T-helper 1 cell treated with Interleukin-12 subunit alpha and Interleukin-12 subunit beta and Interleukin-4 antibody, amounts not matched to agents 30 μg/mL and 1 μg/mL, for 36 hours (primary cell): ENCODE results near the gene RO60.
"Not testable (repeated sequence)": the region's sequence is repeated elsewhere in the genome, so short reads cannot be mapped to it uniquely, and the experiment has no call there.

Experiments used
- H3K27ac Mint-ChIP-seq: one replicate; pipeline ENCODE4 v1.8.0; 2021; ENCODE audit warnings: mild to moderate bottlenecking, mixed read lengths
- H3K27me3 Mint-ChIP-seq: one replicate; pipeline ENCODE4 v1.8.0; 2021; ENCODE audit warnings: low read depth, mixed read lengths
- H3K36me3 Mint-ChIP-seq: one replicate; pipeline ENCODE4 v1.8.0; 2021; ENCODE audit warnings: low read depth, mixed read lengths
- H3K4me1 Mint-ChIP-seq: one replicate; pipeline ENCODE4 v1.8.0; 2021; ENCODE audit warnings: low read depth, mixed read lengths
- H3K4me3 Mint-ChIP-seq: one replicate; pipeline ENCODE4 v1.8.0; 2021; ENCODE audit warnings: mild to moderate bottlenecking, moderate library complexity, mixed read lengths
- H3K9me3 Mint-ChIP-seq: one replicate; pipeline ENCODE4 v1.8.0; 2021; ENCODE audit warnings: mixed read lengths

Gene RO60

DNA sequence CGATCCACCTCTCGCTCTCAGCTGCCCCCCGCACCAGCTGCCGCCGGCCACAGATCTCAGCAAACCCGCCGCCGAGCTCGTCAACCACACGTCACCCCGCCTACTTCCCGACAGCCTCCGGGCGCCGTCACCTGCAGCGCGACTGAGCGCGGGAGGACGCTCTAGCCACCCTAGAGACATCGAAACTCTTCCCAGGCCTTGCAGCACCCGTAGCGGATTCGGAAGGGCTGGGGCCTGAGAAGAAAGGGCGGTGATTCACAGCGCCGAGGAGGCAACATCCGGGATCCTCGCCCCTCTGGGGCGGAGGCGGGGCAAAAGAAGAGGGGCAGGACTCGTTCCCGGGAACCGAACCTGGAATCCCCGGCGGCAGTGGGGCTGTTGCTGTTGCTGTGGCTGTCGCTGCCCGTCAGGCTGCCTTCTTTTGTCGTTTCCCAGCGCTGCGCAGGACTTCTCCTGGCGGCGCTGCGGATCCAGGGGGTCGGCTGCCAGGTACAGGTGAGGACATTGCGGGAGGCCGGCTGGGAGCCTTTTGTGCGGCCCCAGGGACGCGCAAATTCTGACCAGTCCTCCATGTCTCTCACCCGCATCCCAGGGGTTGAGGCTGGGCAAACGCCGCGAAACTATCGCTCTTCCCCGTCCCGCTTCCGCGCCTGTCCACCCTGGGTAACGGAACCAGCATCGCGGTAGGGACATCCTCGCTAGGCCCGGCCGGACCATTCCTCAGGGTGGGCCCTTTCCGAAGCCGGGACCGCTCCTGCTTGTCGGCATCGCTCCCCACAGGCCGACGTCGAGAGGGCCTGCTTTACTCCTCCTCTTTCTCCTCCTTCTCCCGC is at the start of gene RO60, which contains the start of gene UCHL5:
RO60 (plus strand) TSS at position 331 of the 833 bp plus-strand sequence. CDS start 9,443 bp downstream, outside the sequence.
UCHL5 (minus strand) TSS at position 79 of the 833 bp plus-strand sequence. CDS start 100 bp downstream, outside the sequence.
- Mint-ChIP-seq H3K4me1 (peaks cover 52% of the 10 kb centered on the region), H3K36me3 (peaks cover 12% of the 10 kb centered on the region), H3K27me3 (no peaks in the 10 kb centered on the region)

DNA sequence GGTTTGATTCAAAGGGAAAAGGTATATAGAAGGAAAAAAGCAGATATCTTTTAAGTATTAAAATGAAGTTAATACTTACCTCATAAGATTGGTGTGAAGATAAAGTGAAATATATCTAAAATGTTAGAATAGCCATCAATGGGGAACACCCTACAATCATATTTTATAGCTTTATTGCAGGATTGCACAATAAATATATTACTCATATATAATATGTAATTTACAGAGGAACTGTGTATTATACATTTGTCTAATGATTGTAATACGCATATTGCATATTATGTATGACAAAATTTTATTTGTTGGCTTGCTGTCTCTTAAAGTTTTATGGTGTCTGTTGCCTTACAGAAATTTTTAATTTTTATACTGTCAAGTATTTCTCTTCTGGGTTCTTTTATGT is 48.0 kb upstream of the RO60 start:
- Mint-ChIP-seq H3K9me3 (no peaks in the 10 kb centered on the region), H3K27me3 (no peaks in the 10 kb centered on the region), H3K4me3 (no peak overlapping the region), H3K36me3 (peaks cover 1% of the 10 kb centered on the region), H3K27ac (no peak overlapping the region), H3K4me1 (no peaks in the 10 kb centered on the region)

More for the DNA sequence above, at the start of gene RO60, which contains the start of gene UCHL5:
- no peaks in the 10 kb centered on the region for H3K9me3 Mint-ChIP-seq
- peak within 1 kb of the TSS; percentile 100 for H3K27ac Mint-ChIP-seq
- H3K4me3 Mint-ChIP-seq = peak within 1 kb of the TSS; percentile 100

DNA sequence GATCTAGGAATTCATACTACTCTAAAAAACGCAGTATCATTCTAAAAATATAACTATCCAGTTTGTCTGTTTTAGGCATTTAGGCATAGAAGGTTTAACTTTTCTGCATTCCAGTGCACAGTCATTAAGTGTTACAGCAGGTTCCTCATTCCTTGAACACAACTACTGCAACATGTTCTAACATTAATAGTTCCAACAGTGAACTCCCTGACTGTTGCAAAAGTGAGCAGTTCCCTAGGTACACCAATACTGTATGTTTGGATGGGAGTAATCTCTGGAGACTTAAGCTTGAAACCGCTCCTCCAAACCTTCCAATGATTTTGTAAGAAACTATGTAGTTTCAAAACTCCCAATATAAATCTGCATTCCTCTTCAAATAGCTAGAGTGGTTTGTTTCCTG is 46.4 kb upstream of the RO60 start:
- Mint-ChIP-seq H3K9me3 (no peaks in the 10 kb centered on the region), H3K4me3 (no peak overlapping the region), H3K4me1 (no peaks in the 10 kb centered on the region), H3K27ac (no peak overlapping the region), H3K27me3 (no peaks in the 10 kb centered on the region), H3K36me3 (no peaks in the 10 kb centered on the region)

DNA sequence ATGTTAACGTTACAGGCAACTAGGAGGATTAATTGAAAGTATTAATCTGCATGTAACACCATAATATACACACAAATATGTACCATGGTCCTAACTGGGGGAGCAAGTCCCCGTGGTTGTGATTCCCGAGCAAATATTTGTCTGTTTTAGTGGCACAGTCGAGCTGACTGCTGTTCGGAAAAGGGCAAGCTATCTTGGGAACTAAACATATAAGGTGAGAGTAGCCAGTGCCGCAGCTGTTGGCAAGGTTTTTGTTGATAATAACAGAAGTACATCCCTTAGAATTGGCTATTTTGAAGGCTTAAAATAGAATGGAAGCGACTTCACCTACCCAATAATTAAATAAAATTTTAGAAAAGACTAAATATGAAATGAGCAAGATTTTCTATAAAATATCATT is 45.7 kb upstream of the RO60 start:
- Mint-ChIP-seq H3K4me1 (no peaks in the 10 kb centered on the region), H3K9me3 (no peaks in the 10 kb centered on the region), H3K27me3 (no peaks in the 10 kb centered on the region), H3K27ac (no peak overlapping the region), H3K36me3 (no peaks in the 10 kb centered on the region), H3K4me3 (no peak overlapping the region)

DNA sequence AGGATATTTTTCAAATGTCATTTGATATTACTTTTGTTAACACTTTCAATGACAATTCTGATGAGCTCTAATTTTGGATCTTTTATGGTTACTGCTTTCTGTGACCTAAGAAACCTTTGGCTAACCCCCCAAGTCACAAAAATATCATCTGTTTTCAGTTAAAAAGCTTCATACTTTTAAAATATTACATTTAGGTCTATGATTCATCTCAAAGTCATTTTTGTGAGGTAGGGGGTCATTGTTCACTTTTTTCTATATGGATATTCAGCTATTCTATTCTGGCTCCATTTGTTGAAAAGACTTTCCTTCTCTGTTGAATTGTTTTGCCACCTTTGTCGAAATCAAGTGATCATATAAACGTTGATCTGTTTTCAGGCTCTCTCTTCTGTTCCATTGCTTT is 45.0 kb upstream of the RO60 start:
- no peak overlapping the region for H3K27ac Mint-ChIP-seq
- H3K36me3 Mint-ChIP-seq = no peaks in the 10 kb centered on the region
- no peaks in the 10 kb centered on the region for H3K27me3 Mint-ChIP-seq
- H3K9me3 Mint-ChIP-seq = no peaks in the 10 kb centered on the region
- H3K4me1 Mint-ChIP-seq = no peaks in the 10 kb centered on the region
- H3K4me3 Mint-ChIP-seq = no peak overlapping the region

DNA sequence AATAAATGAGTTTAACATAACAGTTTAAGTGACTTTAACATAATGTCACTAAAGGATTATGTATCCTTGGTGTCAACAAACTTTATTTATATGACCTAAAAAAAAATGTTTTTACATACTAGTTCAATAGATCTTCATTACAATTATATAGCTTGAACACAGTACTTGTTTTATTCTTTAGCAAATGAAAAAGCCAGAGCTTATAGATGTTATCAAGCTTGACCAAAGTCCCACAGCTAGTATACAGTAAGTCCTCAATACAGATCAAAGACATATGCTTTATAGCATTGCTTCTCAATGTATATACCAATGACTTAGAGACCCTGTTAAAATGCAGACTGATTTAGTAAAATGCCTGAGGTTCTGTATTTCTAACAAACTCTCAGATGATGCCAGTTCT is 42.6 kb upstream of the RO60 start:
- Mint-ChIP-seq H3K4me1 (no peaks in the 10 kb centered on the region), H3K27ac (no peak overlapping the region), H3K27me3 (no peaks in the 10 kb centered on the region), H3K9me3 (no peaks in the 10 kb centered on the region), H3K4me3 (no peak overlapping the region), H3K36me3 (no peaks in the 10 kb centered on the region)

DNA sequence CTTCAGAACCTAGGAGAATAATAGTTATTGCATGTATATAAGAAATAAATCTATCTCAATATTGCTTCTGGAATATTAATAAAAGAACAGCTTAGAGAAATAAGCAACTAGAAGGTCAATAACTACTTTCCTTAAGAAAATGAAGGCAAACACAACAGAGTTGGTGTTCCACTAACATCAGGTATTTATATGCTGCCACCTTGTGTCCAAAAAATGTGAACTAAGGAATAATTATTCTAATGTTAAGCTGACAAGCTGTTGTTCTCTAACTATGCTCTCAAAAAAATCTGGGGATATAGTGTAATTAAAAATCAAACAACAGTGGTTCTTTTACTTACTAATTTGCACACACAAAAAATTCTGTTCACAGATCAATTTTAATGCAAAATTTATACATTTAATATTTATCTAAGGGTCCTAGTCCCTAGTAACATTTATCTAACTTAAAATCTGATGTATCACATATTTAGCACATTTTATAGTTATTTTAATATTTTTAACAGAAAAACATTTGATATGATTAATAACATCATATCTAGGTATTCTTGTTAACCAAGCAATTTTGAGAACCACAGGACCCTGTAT is 39.9 kb upstream of the RO60 start:
- H3K4me1 Mint-ChIP-seq = no peaks in the 10 kb centered on the region
- H3K4me3 Mint-ChIP-seq = no peak overlapping the region
- no peaks in the 10 kb centered on the region for H3K9me3 Mint-ChIP-seq
- H3K36me3 Mint-ChIP-seq = peaks cover 5% of the 10 kb centered on the region
- H3K27ac Mint-ChIP-seq = no peak overlapping the region
- no peaks in the 10 kb centered on the region for H3K27me3 Mint-ChIP-seq

DNA sequence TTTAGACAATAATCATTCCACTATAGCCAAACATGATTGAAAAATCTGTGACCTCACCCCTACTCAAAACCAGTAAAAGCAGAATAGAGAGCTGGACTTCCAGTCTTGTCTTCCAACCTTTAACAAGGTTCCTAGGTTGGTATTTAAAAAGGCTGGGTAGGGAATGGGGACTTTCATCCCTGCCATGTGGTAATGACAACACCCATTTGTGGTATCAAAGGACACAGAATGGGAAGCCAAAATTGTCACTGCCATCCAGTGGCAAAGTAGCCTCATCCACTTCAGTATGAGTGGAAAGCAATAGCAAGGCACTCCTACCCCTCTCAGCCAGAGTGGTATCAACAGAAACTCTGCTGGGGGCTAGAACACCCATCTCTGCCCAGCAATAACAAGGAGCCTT is 34.2 kb upstream of the RO60 start:
- H3K27ac Mint-ChIP-seq = no peak overlapping the region
- no peaks in the 10 kb centered on the region for H3K27me3 Mint-ChIP-seq

DNA sequence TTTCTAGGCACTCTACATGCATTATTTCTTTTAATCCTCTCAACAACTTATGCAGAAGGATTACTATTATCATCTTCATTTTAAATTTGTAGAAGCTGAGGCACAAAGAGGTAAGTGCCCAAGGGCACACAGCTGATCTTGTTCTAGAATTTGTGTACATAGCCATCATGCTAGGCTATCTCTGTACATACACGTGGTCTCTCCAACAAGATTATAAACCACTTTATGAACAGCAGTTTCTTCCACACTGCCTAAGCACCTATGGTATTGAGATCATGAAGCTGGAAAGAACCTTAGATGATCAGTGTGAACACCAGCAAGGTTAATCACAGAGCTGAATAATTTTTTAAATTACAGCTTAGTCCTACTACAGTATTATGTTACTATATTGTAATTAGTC is 29.1 kb upstream of the RO60 start:
- no peak overlapping the region for H3K4me3 Mint-ChIP-seq
- H3K27me3 Mint-ChIP-seq = no peaks in the 10 kb centered on the region
- peaks cover 5% of the 10 kb centered on the region for H3K4me1 Mint-ChIP-seq
- no peaks in the 10 kb centered on the region for H3K9me3 Mint-ChIP-seq
- peaks cover 5% of the 10 kb centered on the region for H3K36me3 Mint-ChIP-seq
- H3K27ac Mint-ChIP-seq = no peak overlapping the region

More for the DNA sequence above, 34.2 kb upstream of the RO60 start:
- H3K4me3 Mint-ChIP-seq = no peak overlapping the region
- no peaks in the 10 kb centered on the region for H3K4me1 Mint-ChIP-seq
- no peaks in the 10 kb centered on the region for H3K9me3 Mint-ChIP-seq
- peaks cover 7% of the 10 kb centered on the region for H3K36me3 Mint-ChIP-seq

DNA sequence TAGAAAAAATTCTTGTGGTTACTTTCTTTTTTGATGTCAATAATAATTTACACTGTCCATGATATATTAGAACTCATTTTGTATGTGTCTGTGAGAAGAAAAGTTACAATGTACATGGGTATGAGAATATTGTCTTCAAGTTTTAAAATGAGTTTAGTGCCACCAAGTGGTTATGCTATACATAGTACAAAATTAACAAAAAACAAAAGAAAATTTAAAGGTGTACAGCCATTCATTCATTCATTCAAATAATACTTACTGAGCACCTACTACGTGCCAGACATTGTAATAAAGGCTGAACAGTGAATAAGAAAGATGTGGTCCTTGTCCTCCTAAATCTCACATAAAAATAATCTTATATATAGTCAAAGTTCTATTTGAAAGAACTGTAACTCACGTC is 28.0 kb upstream of the RO60 start:
- peaks cover 3% of the 10 kb centered on the region for H3K36me3 Mint-ChIP-seq
- H3K4me3 Mint-ChIP-seq = no peak overlapping the region
- H3K27ac Mint-ChIP-seq = no peak overlapping the region
- peaks cover 8% of the 10 kb centered on the region for H3K4me1 Mint-ChIP-seq
- H3K9me3 Mint-ChIP-seq = no peaks in the 10 kb centered on the region
- no peaks in the 10 kb centered on the region for H3K27me3 Mint-ChIP-seq

DNA sequence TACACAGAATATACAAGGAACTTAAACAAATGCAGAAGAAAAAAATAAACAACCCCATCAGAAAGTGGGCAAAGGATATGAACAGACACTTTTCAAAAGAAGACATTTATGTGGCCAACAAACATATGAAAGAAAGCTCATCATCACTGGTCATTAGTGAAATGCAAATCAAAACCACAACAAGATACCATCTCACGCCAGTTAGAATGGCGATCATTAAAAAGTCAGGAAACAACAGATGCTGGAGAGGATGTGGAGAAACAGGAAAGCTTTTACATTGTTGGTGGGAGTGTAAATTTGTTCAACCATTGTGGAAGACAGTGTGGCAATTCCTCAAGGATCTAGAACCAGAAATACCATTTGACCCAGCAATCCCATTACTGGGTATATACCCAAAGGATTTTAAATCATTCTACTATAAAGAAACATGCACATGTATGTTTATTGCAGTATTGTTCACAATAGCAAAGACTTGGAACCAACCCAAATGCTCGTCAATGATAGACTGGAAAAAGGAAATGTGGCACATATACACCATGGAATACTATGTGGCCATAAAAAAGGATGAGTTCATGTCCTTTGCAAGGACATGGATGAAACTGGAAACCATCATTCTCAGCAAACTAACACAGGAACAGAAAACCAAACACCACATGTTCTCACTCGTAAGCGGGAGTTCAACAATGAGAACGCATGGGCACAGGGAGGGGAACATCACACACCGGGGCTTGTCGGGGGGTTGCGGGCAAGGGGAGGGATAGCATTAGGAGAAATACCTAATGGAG is 26.6 kb upstream of the RO60 start:
- not testable (repeated sequence) for H3K27me3 Mint-ChIP-seq, H3K4me1 Mint-ChIP-seq

DNA sequence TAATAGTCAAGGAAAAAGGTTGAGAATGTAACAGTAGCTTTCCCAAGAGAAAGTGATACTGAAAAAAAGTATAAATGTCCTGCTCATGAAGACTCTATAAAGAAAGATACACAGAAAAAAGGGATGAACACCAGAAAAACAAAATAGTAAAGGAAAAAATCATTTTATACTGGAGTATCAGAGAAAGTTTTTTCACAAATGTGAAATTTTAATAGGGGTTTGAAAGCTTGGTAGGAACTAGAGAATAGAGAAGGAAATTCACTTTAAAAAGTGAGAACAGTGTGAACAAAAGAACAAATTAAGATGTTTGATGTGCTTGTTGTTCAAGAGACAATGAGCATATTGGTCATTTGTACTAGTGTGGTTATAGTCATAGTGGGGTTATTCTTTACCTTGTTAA is 25.8 kb upstream of the RO60 start:
- Mint-ChIP-seq H3K4me3 (no peak overlapping the region), H3K4me1 (peaks cover 9% of the 10 kb centered on the region), H3K36me3 (peaks cover 4% of the 10 kb centered on the region), H3K27ac (no peak overlapping the region), H3K27me3 (no peaks in the 10 kb centered on the region), H3K9me3 (no peaks in the 10 kb centered on the region)

More for the DNA sequence above, 26.6 kb upstream of the RO60 start:
- H3K4me3 Mint-ChIP-seq, H3K27ac Mint-ChIP-seq, H3K9me3 Mint-ChIP-seq, H3K36me3 Mint-ChIP-seq: not testable (repeated sequence)

DNA sequence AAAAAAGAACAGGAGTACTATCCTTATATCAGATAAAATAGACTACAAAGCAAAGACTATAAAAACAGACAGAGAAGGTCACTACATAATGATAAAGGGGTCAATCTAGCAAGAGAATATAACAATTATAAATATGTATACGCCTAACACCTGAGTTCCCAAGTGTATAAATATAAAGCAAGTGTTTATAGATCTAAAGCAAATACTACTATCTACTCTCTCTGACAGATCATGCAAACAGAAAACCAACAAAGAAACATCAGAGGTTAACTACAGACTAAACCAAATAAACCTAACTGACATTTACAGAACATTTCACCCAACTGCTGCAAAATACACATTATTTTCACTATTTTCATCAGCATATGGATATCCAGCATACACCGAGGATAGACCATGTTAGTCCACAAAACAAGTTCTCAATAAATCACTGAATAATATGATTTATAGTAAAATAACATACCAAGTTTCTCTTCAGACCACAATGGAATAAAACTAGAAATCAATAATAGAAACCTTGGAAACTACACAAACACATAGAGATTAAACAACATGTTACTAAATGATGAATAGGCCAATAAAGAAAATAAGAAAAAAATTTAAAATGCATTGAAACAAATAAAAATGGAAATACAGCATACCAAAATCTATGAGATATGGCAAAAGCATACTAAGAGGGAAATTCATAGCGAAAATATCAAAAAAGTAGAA is 22.9 kb upstream of the RO60 start:
- Mint-ChIP-seq H3K9me3 (no peaks in the 10 kb centered on the region), H3K27me3 (no peaks in the 10 kb centered on the region), H3K4me3 (no peak overlapping the region), H3K27ac (no peak overlapping the region), H3K4me1 (peaks cover 10% of the 10 kb centered on the region), H3K36me3 (peaks cover 9% of the 10 kb centered on the region)

DNA sequence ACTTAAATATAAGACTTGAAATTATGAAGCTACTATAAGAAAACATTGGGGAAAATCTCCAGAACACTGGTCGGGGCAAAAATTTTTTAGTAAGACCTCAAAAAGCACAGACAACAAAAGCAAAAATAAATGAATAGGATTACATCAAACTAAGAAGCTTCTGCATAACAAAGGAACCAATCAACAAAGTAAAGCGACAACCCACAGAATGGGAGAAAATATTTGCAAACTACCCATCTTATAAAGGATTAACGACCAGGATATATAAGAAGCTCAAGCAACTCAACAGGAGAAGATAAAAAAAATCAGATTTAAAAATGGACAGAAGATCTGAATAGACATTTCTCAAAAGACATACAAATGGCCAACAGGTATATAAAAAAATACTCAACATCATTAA is 19.4 kb upstream of the RO60 start:
- Mint-ChIP-seq H3K27ac (no peak overlapping the region), H3K36me3 (peaks cover 21% of the 10 kb centered on the region), H3K4me1 (peaks cover 10% of the 10 kb centered on the region), H3K4me3 (no peak overlapping the region), H3K9me3 (no peaks in the 10 kb centered on the region), H3K27me3 (no peaks in the 10 kb centered on the region)
